ENCODE measurements around the gene CLTCL1.
"Not testable (repeated sequence)": the region's sequence is repeated elsewhere in the genome, so short reads cannot be mapped to it uniquely, and the experiment has no call there.

CLTCL1 gene

DNA sequence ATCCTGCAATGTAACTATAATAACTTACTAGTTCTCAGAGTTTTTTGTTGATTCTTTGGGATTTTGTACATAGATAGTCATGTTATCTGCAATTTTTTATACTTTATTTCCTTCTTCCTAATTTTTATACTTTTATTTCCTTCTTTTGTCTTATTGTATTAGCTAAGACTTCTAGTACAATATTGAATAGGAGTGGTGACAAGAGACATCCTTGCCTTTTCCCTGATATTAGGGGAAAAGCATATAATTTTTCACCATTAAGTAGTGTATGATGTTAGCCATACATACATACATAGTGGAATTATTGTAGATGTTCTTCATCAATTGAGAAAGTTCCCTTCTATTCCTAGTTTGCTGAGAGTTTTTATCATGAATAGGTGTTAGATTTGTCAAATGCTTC is 27.8 kb upstream of the CLTCL1 start:
- TF ChIP-seq, protein P1, sequence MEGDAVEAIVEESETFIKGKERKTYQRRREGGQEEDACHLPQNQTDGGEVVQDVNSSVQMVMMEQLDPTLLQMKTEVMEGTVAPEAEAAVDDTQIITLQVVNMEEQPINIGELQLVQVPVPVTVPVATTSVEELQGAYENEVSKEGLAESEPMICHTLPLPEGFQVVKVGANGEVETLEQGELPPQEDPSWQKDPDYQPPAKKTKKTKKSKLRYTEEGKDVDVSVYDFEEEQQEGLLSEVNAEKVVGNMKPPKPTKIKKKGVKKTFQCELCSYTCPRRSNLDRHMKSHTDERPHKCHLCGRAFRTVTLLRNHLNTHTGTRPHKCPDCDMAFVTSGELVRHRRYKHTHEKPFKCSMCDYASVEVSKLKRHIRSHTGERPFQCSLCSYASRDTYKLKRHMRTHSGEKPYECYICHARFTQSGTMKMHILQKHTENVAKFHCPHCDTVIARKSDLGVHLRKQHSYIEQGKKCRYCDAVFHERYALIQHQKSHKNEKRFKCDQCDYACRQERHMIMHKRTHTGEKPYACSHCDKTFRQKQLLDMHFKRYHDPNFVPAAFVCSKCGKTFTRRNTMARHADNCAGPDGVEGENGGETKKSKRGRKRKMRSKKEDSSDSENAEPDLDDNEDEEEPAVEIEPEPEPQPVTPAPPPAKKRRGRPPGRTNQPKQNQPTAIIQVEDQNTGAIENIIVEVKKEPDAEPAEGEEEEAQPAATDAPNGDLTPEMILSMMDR (IDR thresholded peaks at IDR 0.05; ENCODE audit: low read depth, low read length, missing control alignments) = no peak
- in situ Hi-C loops (cut with HindIII; ENCODE audit: low pct_ligation_motif_present, low sequenced_read_pairs) = no loop called here
- DNase-seq = no peak
- no peaks in the 10 kb centered on the region for H3K36me3 ChIP-seq (replicated peaks)
- no peak overlapping the region for H3K4me3 ChIP-seq (ENCODE audit: low read depth, low read length)
- no peaks in the 10 kb centered on the region for H3K27me3 ChIP-seq (replicated peaks)
- no peak overlapping the region for H3K27ac ChIP-seq

DNA sequence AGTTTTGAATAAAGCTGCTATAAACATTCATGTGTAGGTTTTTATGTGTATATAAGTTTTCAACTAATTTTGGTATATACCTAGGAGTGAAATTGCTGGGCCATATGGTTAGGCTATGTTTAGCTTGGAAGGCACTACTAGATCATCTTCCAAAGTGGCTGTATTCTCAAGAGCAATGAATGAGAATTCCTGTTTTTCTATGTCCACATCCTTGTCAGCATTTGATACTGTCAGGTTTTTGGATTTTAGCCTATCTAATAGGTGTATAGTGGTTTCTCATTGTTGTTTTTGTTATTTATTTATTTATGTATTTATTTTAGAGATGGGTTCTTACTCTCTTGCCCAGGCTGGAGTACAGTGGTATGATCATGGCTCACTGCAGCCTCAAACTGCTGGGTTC is 26.3 kb upstream of the CLTCL1 start:
- H3K4me3 ChIP-seq (ENCODE audit: low read depth, low read length) = no peak overlapping the region
- no peak overlapping the region for H3K27ac ChIP-seq
- in situ Hi-C loops (cut with HindIII; ENCODE audit: low pct_ligation_motif_present, low sequenced_read_pairs) = no loop called here
- no peak for DNase-seq
- H3K36me3 ChIP-seq (replicated peaks) = no peaks in the 10 kb centered on the region
- H3K27me3 ChIP-seq (replicated peaks) = no peaks in the 10 kb centered on the region
- TF ChIP-seq, protein P1 (IDR thresholded peaks at IDR 0.05; ENCODE audit: low read depth, low read length, missing control alignments) = no peak

DNA sequence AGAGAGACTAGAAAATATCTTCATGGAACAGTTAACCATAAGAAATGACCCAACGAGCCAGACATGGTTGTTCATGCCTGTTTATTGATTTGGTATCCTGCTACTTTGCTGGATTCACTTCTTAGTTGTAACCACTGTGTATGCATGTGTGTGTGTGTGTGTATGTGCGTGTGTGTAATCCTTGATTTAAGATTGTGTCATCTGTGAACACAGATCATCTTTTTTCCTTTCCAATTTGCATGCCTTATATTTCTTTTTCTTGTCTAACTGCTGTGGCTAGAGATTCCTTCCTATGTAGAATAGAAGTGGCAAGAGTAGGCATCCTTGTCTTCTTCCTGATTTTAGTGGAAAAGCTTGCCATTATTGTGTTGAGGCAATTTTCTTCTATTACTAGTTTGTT is 16.4 kb upstream of the CLTCL1 start:
- DNase-seq = no peak
- Histone ChIP-seq H3K4me3 (ENCODE audit: low read depth, low read length) (no peak overlapping the region), H3K27me3 (replicated peaks) (no peaks in the 10 kb centered on the region), H3K27ac (no peak overlapping the region), H3K36me3 (replicated peaks) (no peaks in the 10 kb centered on the region)
- in situ Hi-C loops (cut with HindIII; ENCODE audit: low pct_ligation_motif_present, low sequenced_read_pairs) = no loop called here
- TF ChIP-seq, protein P1 (IDR thresholded peaks at IDR 0.05; ENCODE audit: low read depth, low read length, missing control alignments) = no peak

DNA sequence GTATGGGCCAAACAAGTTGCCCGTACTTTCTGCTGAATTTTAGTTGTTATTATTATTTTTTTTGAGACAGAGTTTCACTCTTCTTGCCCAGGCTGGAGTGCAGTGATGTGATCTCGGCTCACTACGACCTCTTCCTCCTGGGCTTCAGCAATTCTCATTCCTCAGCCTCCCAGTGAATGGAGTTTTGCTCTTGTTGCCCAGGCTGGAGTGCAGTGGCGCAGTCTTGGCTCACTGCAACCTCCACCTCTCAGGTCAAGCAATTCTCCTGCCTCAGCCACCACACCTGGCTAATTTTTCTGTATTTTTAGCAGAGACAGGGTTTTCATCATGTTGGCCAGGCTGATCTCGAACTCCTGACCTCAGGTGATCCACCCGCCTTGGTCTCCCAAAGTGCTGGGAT is 15.0 kb upstream of the CLTCL1 start:
- in situ Hi-C loops (cut with HindIII; ENCODE audit: low pct_ligation_motif_present, low sequenced_read_pairs); H3K27me3 ChIP-seq (replicated peaks); H3K4me3 ChIP-seq (ENCODE audit: low read depth, low read length); DNase-seq; H3K27ac ChIP-seq; H3K36me3 ChIP-seq (replicated peaks): not testable (repeated sequence)

DNA sequence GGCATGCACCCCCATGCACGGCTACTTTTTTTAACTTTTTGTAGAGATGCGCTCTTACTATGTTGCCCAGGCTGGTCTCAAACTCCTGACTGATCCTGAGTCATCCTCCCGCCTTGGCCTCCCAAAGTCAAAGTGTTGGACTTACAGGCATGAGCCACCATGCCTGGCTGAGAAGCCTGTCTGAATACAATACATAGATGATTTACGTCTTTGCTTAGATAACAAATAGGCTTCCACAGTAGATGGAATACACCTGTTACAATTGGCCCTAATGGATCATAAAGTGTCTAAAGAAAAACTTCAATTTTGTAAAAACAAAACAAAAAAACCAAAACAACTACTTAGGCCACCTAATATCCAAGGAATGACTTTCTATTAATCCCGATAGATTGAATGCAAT is 13.0 kb upstream of the CLTCL1 start:
- in situ Hi-C loops (cut with HindIII; ENCODE audit: low pct_ligation_motif_present, low sequenced_read_pairs) = no loop called here
- TF ChIP-seq, protein P1 (IDR thresholded peaks at IDR 0.05; ENCODE audit: low read depth, low read length, missing control alignments) = no peak
- Histone ChIP-seq H3K4me3 (ENCODE audit: low read depth, low read length) (no peak overlapping the region), H3K27me3 (replicated peaks) (no peaks in the 10 kb centered on the region), H3K36me3 (replicated peaks) (no peaks in the 10 kb centered on the region), H3K27ac (no peak overlapping the region)
- no peak for DNase-seq

DNA sequence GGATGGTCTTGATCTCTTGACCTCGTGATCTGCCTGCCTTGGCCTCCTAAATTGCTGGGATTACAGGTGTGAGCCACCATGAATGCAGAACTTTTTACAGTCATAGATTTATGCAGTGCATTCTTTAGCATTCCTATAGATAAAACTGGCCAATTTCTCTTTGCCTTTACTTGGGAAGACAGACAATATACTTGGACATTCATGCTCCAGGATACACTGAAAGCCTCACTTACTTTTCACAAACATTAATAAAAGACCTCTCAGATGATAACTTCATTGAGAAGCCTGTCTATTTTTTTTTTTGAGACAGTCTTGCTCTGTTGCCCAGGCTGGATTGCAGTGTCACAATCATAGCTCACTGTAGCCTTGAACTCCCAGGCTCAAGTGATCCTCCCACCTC is 12.3 kb upstream of the CLTCL1 start:
- no peaks in the 10 kb centered on the region for H3K36me3 ChIP-seq (replicated peaks)
- TF ChIP-seq, protein P1 (IDR thresholded peaks at IDR 0.05; ENCODE audit: low read depth, low read length, missing control alignments) = no peak
- H3K27ac ChIP-seq = no peak overlapping the region
- in situ Hi-C loops (cut with HindIII; ENCODE audit: low pct_ligation_motif_present, low sequenced_read_pairs) = no loop called here
- no peaks in the 10 kb centered on the region for H3K27me3 ChIP-seq (replicated peaks)
- DNase-seq = no peak
- no peak overlapping the region for H3K4me3 ChIP-seq (ENCODE audit: low read depth, low read length)
